HepG2 (cell line): ENCODE measurements around the gene GPC6. TPM values are rescaled to one million over a fixed set of nuclear protein-coding genes. Genes with fewer than 3 reads are reported as not detected.

Source experiments
- ATAC-seq: fragments of 200-7000 bp; cut with Tn5 transposase; 3 replicates; pipeline ENCODE4 v1.9.1; 2020; ENCODE audit warnings: mild to moderate bottlenecking, moderate library complexity
- BruUV-seq: library from RNA; stranded (reverse); fragments of 400-500 nt; replicated peaks from 2 replicates; lab custom pipeline; 2021; lab: Mats Ljungman, UMichigan
- CTCF ChIA-PET: fragments of 300-600 bp; formaldehyde crosslinking; extraction: SDS; loops from one replicate; lab custom pipeline; 2021; ENCODE audit warnings: low total read pairs, inconsistent platforms, low intra/inter-chr PET ratio; lab: Yijun Ruan, JAX
- POLR2A ChIA-PET: fragments of 350-600 bp; sonication (Branson Sonifier 250); formaldehyde crosslinking; loops from one replicate; lab custom pipeline; 2020; ENCODE audit warnings: antibody characterized with exemption, inconsistent platforms; lab: Yijun Ruan, JAX
- DNase-seq: peaks from one replicate; pipeline ENCODE4 v3.0.0-alpha.2; 2015; ENCODE audit warnings: low spot score
- FAIRE-seq: peaks from 3 replicates; lab custom pipeline; 2011; peaks lifted over from hg19 to GRCh38; lab: Jason Lieb, UNC
- H2AFZ ChIP-seq: one replicate; pipeline ENCODE4 v1.6.1; 2011; ENCODE audit warnings: low read length, inconsistent platforms
- H3K27ac ChIP-seq: fragments of 300-600 bp; 3 replicates; pipeline ENCODE4 v1.8.0; 2011; ENCODE audit warnings: mixed run types, mild to moderate bottlenecking, mixed read lengths, low read length, inconsistent platforms; ENCODE audit not compliant: insufficient read depth; ENCODE audit errors: extremely low read length
- H3K27me3 ChIP-seq, 2 experiments: fragments of 200-600 bp in 1 of 2; 2 replicates in 1 of 2; 3 replicates in 1 of 2; pipeline versions ENCODE4 v1.6.0 to v1.8.0; 2011; ENCODE audit warnings: low read length in 2 of 2, mild to moderate bottlenecking in 2 of 2, moderate library complexity in 2 of 2, inconsistent platforms in 1 of 2; ENCODE audit not compliant: insufficient read depth in 2 of 2, control insufficient read depth in 1 of 2
- H3K36me3 ChIP-seq, 2 experiments: fragments of 200-600 bp in 1 of 2; replicated peaks in 1 of 2; 2 replicates in 1 of 2; 3 replicates in 1 of 2; pipeline versions ENCODE4 v1.5.1 to v1.8.0; 2011; ENCODE audit warnings: low read length in 2 of 2, inconsistent platforms in 1 of 2; ENCODE audit not compliant: insufficient read depth in 2 of 2, control insufficient read depth in 1 of 2
- H3K4me1 ChIP-seq: 2 replicates; pipeline ENCODE4 v1.5.1; 2012; ENCODE audit warnings: low read length, inconsistent platforms; ENCODE audit not compliant: insufficient read depth
- H3K4me2 ChIP-seq: 2 replicates; pipeline ENCODE4 v1.6.0; 2011; ENCODE audit warnings: low read depth, low read length, inconsistent platforms
- H3K4me3 ChIP-seq, 3 experiments: fragments of 200-600 bp in 1 of 3; sonication (generic), shearing (Covaris generic) in 1 of 3; replicated peaks in 1 of 3; 2 replicates each; pipeline ENCODE4 v1.5.1; 2011 to 2016; ENCODE audit warnings: low read length in 3 of 3, inconsistent platforms in 2 of 3, low read depth in 2 of 3, mild to moderate bottlenecking in 2 of 3, control low read depth in 1 of 3, mixed read lengths in 1 of 3; ENCODE audit not compliant: insufficient read depth in 1 of 3
- H3K79me2 ChIP-seq: one replicate; pipeline ENCODE4 v1.6.1; 2011; ENCODE audit warnings: low read length, inconsistent platforms; ENCODE audit not compliant: insufficient read depth
- H3K9ac ChIP-seq: 2 replicates; pipeline ENCODE4 v1.6.0; 2011; ENCODE audit warnings: mild to moderate bottlenecking, low read depth, low read length, inconsistent platforms; ENCODE audit not compliant: insufficient read depth
- H3K9me3 ChIP-seq: 2 replicates; pipeline ENCODE4 v1.5.1; 2012; ENCODE audit warnings: mild to moderate bottlenecking, low read length
- H4K20me1 ChIP-seq: 2 replicates; pipeline ENCODE4 v1.6.0; 2011; ENCODE audit warnings: inconsistent platforms, mild to moderate bottlenecking, low read length, moderate library complexity; ENCODE audit not compliant: insufficient read depth
- ATF4 ChIP-seq, 2 experiments: fragments of 450-650 bp in 1 of 2; sonication (generic) in 1 of 2; formaldehyde crosslinking; IDR thresholded peaks; 2 replicates each; pipeline versions ENCODE4 v1.5.0 to v1.8.0; 2020 to 2022; ENCODE audit warnings: mild to moderate bottlenecking in 1 of 2, missing genetic modification reagents in 1 of 2
- E2F1 ChIP-seq: sonication (generic); formaldehyde crosslinking; IDR thresholded peaks from 2 replicates; pipeline ENCODE4 v1.5.0; 2020; ENCODE audit warnings: missing genetic modification reagents
- NFYB ChIP-seq: sonication (generic); formaldehyde crosslinking; IDR thresholded peaks from 2 replicates; pipeline ENCODE4 v1.4.0; 2020; ENCODE audit warnings: missing genetic modification reagents
- NR2F2 ChIP-seq: IDR thresholded peaks from 2 replicates; pipeline ENCODE4 v1.6.1; 2012; ENCODE audit warnings: low read depth, inconsistent platforms, borderline replicate concordance
- REL ChIP-seq: sonication (generic); formaldehyde crosslinking; conservative IDR thresholded peaks from 2 replicates; pipeline ENCODE4 v1.8.0; 2022; ENCODE audit warnings: mild to moderate bottlenecking, missing genetic modification reagents, moderate library complexity
- SALL2 ChIP-seq: sonication (generic); formaldehyde crosslinking; IDR thresholded peaks from 2 replicates; pipeline ENCODE4 v1.8.1; 2023; ENCODE audit warnings: mild to moderate bottlenecking, missing genetic modification reagents, inconsistent platforms
- SNAPC2 ChIP-seq: sonication (generic); formaldehyde crosslinking; IDR thresholded peaks from 2 replicates; pipeline ENCODE4 v1.8.1; 2022; ENCODE audit warnings: mild to moderate bottlenecking, missing genetic modification reagents
- WIZ ChIP-seq: sonication (generic); formaldehyde crosslinking; IDR thresholded peaks from 2 replicates; pipeline ENCODE4 v1.5.1; 2020; ENCODE audit warnings: mild to moderate bottlenecking, missing genetic modification reagents
- ZNF12 ChIP-seq: sonication (generic); formaldehyde crosslinking; IDR thresholded peaks from 2 replicates; pipeline ENCODE4 v1.5.0; 2020; ENCODE audit warnings: missing genetic modification reagents
- ZNF264 ChIP-seq: sonication (generic); formaldehyde crosslinking; IDR thresholded peaks from 2 replicates; pipeline ENCODE4 v1.4.0; 2020; ENCODE audit warnings: missing genetic modification reagents
- ZNF550 ChIP-seq: sonication (generic); formaldehyde crosslinking; IDR thresholded peaks from 2 replicates; pipeline ENCODE4 v1.4.0; 2020; ENCODE audit warnings: mild to moderate bottlenecking, missing genetic modification reagents, borderline replicate concordance
- ZNF557 ChIP-seq: sonication (generic); formaldehyde crosslinking; IDR thresholded peaks from 2 replicates; pipeline ENCODE4 v1.4.0; 2020; ENCODE audit warnings: missing genetic modification reagents
- ZNF598 ChIP-seq: sonication (generic); formaldehyde crosslinking; IDR thresholded peaks from 2 replicates; pipeline ENCODE4 v1.5.1; 2020; ENCODE audit warnings: mild to moderate bottlenecking, missing genetic modification reagents, borderline replicate concordance
- WGBS: methylation state at CpG from one replicate; pipeline ENCODE4 v1.1.6; 2017; ENCODE audit warnings: low lambda C conversion rate; 5-methylcytosine and 5-hydroxymethylcytosine counted together
- in situ Hi-C: cut with HindIII; loops from 2 replicates; pipeline ENCODE4 v1.10.0; 2017; ENCODE audit warnings: low pct_unique_long_range_greater_than_20kb; ENCODE audit not compliant: extremely low pct_ligation_motif_present
- intact Hi-C: fragments of 100-400 bp; cut with micrococcal nuclease; formaldehyde crosslinking; loops from one replicate; pipeline ENCODE4 v1.10.0; 2022; ENCODE audit not compliant: unreplicated experiment
- polyA plus RNA-seq, 8 experiments: library from polyadenylated mRNA; depleted of rRNA in 3 of 8; stranded (reverse) in 7 of 8; unstranded in 1 of 8; fragments of >200 nt; fragmentation: Illumina TruSeq in 4 of 8; extraction: Trizol in 4 of 8; gene quantifications; 2 replicates each; pipeline versions ENCODE4 v1.2.1 to v1.2.3, GENCODE V29; 2011 to 2016; ENCODE audit warnings: low read depth in 4 of 8, missing spikeins in 1 of 8, mixed read lengths in 1 of 8; ENCODE audit not compliant: insufficient read depth in 1 of 8
- total RNA-seq, 5 experiments: library from RNA; depleted of rRNA; stranded (reverse); fragments of >200 nt; fragmentation: Illumina TruSeq; extraction: Trizol; gene quantifications; 2 replicates each; pipeline ENCODE4 v1.2.3, GENCODE V29; 2016; ENCODE audit warnings: low read depth in 1 of 5
- TF ChIP-seq, protein P1 (sequence below): sonication (generic); formaldehyde crosslinking; IDR thresholded peaks from 2 replicates; pipeline ENCODE4 v1.5.1; 2020; ENCODE audit warnings: missing genetic modification reagents, mild to moderate bottlenecking, borderline replicate concordance

The GPC6 gene
- total and polyA plus RNA-seq, 2 of the 13 experiments (the other 11 are each of a cell fraction or from before 2014, with no cell fraction given), result 24.5 to 33.9 TPM

DNA sequence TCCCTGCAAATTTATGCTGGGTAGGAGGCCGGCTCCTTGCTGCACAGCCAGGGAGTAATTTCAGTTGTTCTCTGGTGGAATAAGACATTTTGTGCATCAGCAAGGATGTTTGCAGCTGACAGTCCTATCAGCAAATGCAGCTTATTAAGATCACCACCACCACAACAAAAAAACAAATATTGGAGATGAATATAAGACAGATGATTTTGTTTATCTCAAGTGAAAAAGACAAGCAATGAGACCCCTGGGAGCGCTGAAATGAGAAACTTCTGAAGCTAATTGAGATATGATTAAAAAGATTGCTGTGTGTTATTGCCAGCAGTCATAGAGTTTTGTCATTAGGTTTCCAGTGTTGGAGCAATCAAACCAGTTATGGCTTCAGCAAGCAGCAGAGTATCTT is 505.6 kb downstream of the GPC6 start:
- CTCF ChIA-PET, result no interaction called here
- H3K4me1 ChIP-seq, result peaks cover 22% of the 10 kb centered on the region
- no peak for DNase-seq

More for the DNA sequence above, 505.6 kb downstream of the GPC6 start:
- H3K9me3 ChIP-seq, result no peaks in the 10 kb centered on the region
- no peak overlapping the region for H3K27ac ChIP-seq
- H3K36me3 ChIP-seq, result no peaks in the 10 kb centered on the region
- no peaks in the 10 kb centered on the region for H3K27me3 ChIP-seq
- 97% methylated on average over 2 of the region's 2 CpGs for WGBS
- H4K20me1 ChIP-seq, result no peaks in the 10 kb centered on the region
- TF ChIP-seq, protein P1, sequence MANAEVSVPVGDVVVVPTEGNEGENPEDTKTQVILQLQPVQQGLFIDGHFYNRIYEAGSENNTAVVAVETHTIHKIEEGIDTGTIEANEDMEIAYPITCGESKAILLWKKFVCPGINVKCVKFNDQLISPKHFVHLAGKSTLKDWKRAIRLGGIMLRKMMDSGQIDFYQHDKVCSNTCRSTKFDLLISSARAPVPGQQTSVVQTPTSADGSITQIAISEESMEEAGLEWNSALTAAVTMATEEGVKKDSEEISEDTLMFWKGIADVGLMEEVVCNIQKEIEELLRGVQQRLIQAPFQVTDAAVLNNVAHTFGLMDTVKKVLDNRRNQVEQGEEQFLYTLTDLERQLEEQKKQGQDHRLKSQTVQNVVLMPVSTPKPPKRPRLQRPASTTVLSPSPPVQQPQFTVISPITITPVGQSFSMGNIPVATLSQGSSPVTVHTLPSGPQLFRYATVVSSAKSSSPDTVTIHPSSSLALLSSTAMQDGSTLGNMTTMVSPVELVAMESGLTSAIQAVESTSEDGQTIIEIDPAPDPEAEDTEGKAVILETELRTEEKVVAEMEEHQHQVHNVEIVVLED (CRISPR knock-in tag), result no peak
- TF ChIP-seq ZNF598 (CRISPR knock-in tag), result no peak
- TF ChIP-seq ATF4 (CRISPR knock-in tag; IDR thresholded peaks at IDR 0.05), result no peak
- no peak for TF ChIP-seq WIZ (CRISPR knock-in tag)
- TF ChIP-seq ZNF264 (CRISPR knock-in tag), result no peak
- TF ChIP-seq ZNF550 (CRISPR knock-in tag), result no peak
- TF ChIP-seq SALL2, result no peak
- no peak for TF ChIP-seq SNAPC2 (CRISPR knock-in tag)
- no peak for TF ChIP-seq NR2F2
- TF ChIP-seq ZNF12 (CRISPR knock-in tag), result no peak
- TF ChIP-seq ZNF557 (CRISPR knock-in tag), result no peak
- no peak for TF ChIP-seq NFYB
- no peak for TF ChIP-seq REL (CRISPR knock-in tag)
- TF ChIP-seq E2F1 (CRISPR knock-in tag), result no peak
- H3K4me2 ChIP-seq, result no peak overlapping the region
- no peak overlapping the region for H2AFZ ChIP-seq
- POLR2A ChIA-PET, result no interaction called here
- H3K4me3 ChIP-seq, result no peak overlapping the region
- intact Hi-C loops, result no loop called here
- no TSS peak for BruUV-seq
- no peaks in the 10 kb centered on the region for H3K79me2 ChIP-seq
- no peak for FAIRE-seq
- in situ Hi-C loops, result no loop called here
- no peak overlapping the region for H3K9ac ChIP-seq
- ATAC-seq, result no peak
